IMR-90 (cell line): ENCODE results near the gene TRMT2A. TPM values are rescaled to one million over a fixed set of nuclear protein-coding genes. Genes with fewer than 3 reads are reported as not detected.

Experiments used
- ATAC-seq: fragments of 200-7000 bp; cut with Tn5 transposase; 2 replicates; pipeline ENCODE4 v1.9.1; 2020; ENCODE audit warnings: low read depth, mild to moderate bottlenecking, moderate library complexity
- BruUV-seq: library from RNA; stranded (reverse); fragments of 400-500 nt; replicated peaks from 2 replicates; lab custom pipeline; 2021; lab: Mats Ljungman, UMichigan
- CTCF ChIA-PET: fragments of 300-600 bp; formaldehyde crosslinking; extraction: SDS; loops from one replicate; lab custom pipeline; 2021; ENCODE audit warnings: antibody characterized with exemption; lab: Yijun Ruan, JAX
- POLR2A ChIA-PET: fragments of 300-600 bp; sonication (Branson Sonifier 250); formaldehyde crosslinking; loops from one replicate; lab custom pipeline; 2022; ENCODE audit warnings: antibody characterized with exemption; ENCODE audit not compliant: unreplicated experiment; lab: Charles Lee
- DNase-seq: peaks from one replicate; pipeline ENCODE4 v3.0.0; 2013
- H2AFZ ChIP-seq: replicated peaks from 2 replicates; pipeline ENCODE3; 2013; ENCODE audit warnings: low read length, mild to moderate bottlenecking; ENCODE audit not compliant: poor library complexity
- H2AK5ac ChIP-seq: 2 replicates; pipeline ENCODE4 v1.6.1; 2013; ENCODE audit warnings: low read depth, low read length, inconsistent platforms
- H2AK9ac ChIP-seq: replicated peaks from 2 replicates; pipeline ENCODE3; 2013; ENCODE audit warnings: mild to moderate bottlenecking, low read depth, low read length, moderate library complexity; ENCODE audit not compliant: poor library complexity
- H2BK120ac ChIP-seq: 2 replicates; pipeline ENCODE4 v1.6.1; 2013; ENCODE audit warnings: low read depth, low read length, inconsistent platforms
- H2BK15ac ChIP-seq: 3 replicates; pipeline ENCODE4 v1.6.1; 2013; ENCODE audit warnings: low read depth, low read length, inconsistent platforms
- H2BK20ac ChIP-seq: 2 replicates; pipeline ENCODE4 v1.6.1; 2013; ENCODE audit warnings: low read depth, mild to moderate bottlenecking, inconsistent platforms, low read length, moderate library complexity
- H2BK5ac ChIP-seq: 2 replicates; pipeline ENCODE4 v1.6.1; 2013; ENCODE audit warnings: mild to moderate bottlenecking, low read depth, low read length, inconsistent platforms; ENCODE audit not compliant: poor library complexity, severe bottlenecking
- H3K14ac ChIP-seq: replicated peaks from 2 replicates; pipeline ENCODE4 v1.6.1; 2013; ENCODE audit warnings: low read depth, low read length, inconsistent platforms
- H3K18ac ChIP-seq: 2 replicates; pipeline ENCODE4 v1.6.1; 2013; ENCODE audit warnings: low read depth, low read length, control low read depth
- H3K23ac ChIP-seq: 2 replicates; pipeline ENCODE4 v1.6.1; 2013; ENCODE audit warnings: low read depth, low read length, inconsistent platforms
- H3K27ac ChIP-seq: 2 replicates; pipeline ENCODE4 v1.5.1; 2013; ENCODE audit warnings: mild to moderate bottlenecking, control low read depth, low read length; ENCODE audit not compliant: insufficient read depth
- H3K27me3 ChIP-seq: 2 replicates; pipeline ENCODE4 v1.6.1; 2013; ENCODE audit warnings: low read length; ENCODE audit not compliant: control insufficient read depth, insufficient read depth
- H3K36me3 ChIP-seq: 2 replicates; pipeline ENCODE4 v1.6.1; 2013; ENCODE audit warnings: low read length, mixed read lengths; ENCODE audit not compliant: control insufficient read depth, insufficient read depth
- H3K4ac ChIP-seq: 2 replicates; pipeline ENCODE4 v1.6.1; 2013; ENCODE audit warnings: low read depth, low read length, inconsistent platforms
- H3K4me1 ChIP-seq: 2 replicates; pipeline ENCODE4 v1.6.1; 2013; ENCODE audit warnings: low read length, mixed read lengths; ENCODE audit not compliant: control insufficient read depth, insufficient read depth
- H3K4me2 ChIP-seq: 2 replicates; pipeline ENCODE4 v1.6.1; 2013; ENCODE audit warnings: low read depth, mild to moderate bottlenecking, control low read depth, low read length, moderate library complexity
- H3K4me3 ChIP-seq: 2 replicates; pipeline ENCODE4 v1.5.1; 2013; ENCODE audit warnings: low read depth, mild to moderate bottlenecking, control low read depth, low read length, moderate library complexity; ENCODE audit not compliant: insufficient read depth
- H3K56ac ChIP-seq: 2 replicates; pipeline ENCODE4 v1.6.1; 2013; ENCODE audit warnings: low read length, inconsistent platforms; ENCODE audit not compliant: insufficient read depth; ENCODE audit errors: extremely low read depth
- H3K79me1 ChIP-seq, 2 experiments: 2 replicates each; pipeline ENCODE4 v1.6.1; 2013; ENCODE audit warnings: low read length in 2 of 2, inconsistent platforms in 1 of 2, low read depth in 1 of 2
- H3K9ac ChIP-seq: 2 replicates; pipeline ENCODE4 v1.6.1; 2013; ENCODE audit warnings: low read depth, low read length, control low read depth
- H3K9me1 ChIP-seq: 2 replicates; pipeline ENCODE4 v1.6.1; 2013; ENCODE audit warnings: low read length, inconsistent platforms; ENCODE audit not compliant: insufficient read depth
- H3K9me3 ChIP-seq: 2 replicates; pipeline ENCODE4 v1.6.1; 2013; ENCODE audit warnings: low read length; ENCODE audit not compliant: control insufficient read depth, insufficient read depth
- H4K20me1 ChIP-seq: 2 replicates; pipeline ENCODE4 v1.6.1; 2013; ENCODE audit warnings: low read length, inconsistent platforms; ENCODE audit not compliant: insufficient read depth
- H4K5ac ChIP-seq: 2 replicates; pipeline ENCODE4 v1.6.1; 2013; ENCODE audit warnings: mild to moderate bottlenecking, low read depth, low read length, control low read depth
- H4K8ac ChIP-seq, 2 experiments: 2 replicates each; pipeline ENCODE4 v1.6.1; 2013; ENCODE audit warnings: low read depth in 2 of 2, low read length in 2 of 2, control low read depth in 1 of 2, inconsistent platforms in 1 of 2
- H4K91ac ChIP-seq: 2 replicates; pipeline ENCODE4 v1.6.1; 2013; ENCODE audit warnings: low read depth, low read length, inconsistent platforms; ENCODE audit not compliant: insufficient read depth
- BHLHE40 ChIP-seq: fragments of 150-350 bp; IDR thresholded peaks from 2 replicates; pipeline ENCODE4 v1.6.1; 2016; ENCODE audit warnings: mild to moderate bottlenecking, low read depth, low read length
- CEBPB ChIP-seq: IDR thresholded peaks from 2 replicates; pipeline ENCODE4 v1.6.1; 2012; ENCODE audit warnings: low read depth, low read length, improper control_type of control experiment
- CHD1 ChIP-seq: IDR thresholded peaks from 2 replicates; pipeline ENCODE4 v1.6.1; 2012; ENCODE audit warnings: low read depth, low read length, improper control_type of control experiment
- CTCF ChIP-seq: conservative IDR thresholded peaks from 2 replicates; pipeline ENCODE4 v1.5.1; 2012; ENCODE audit warnings: mild to moderate bottlenecking, low read depth, low read length, improper control_type of control experiment
- ELK1 ChIP-seq: fragments of 150-350 bp; IDR thresholded peaks from 2 replicates; pipeline ENCODE4 v1.6.1; 2016; ENCODE audit warnings: low read depth, mild to moderate bottlenecking, low read length, moderate library complexity, borderline replicate concordance
- FOS ChIP-seq: fragments of 150-350 bp; IDR thresholded peaks from 2 replicates; pipeline ENCODE4 v1.6.1; 2016; ENCODE audit warnings: low read depth, low read length
- MAFK ChIP-seq: IDR thresholded peaks from 2 replicates; pipeline ENCODE4 v1.6.1; 2012; ENCODE audit warnings: low read depth, low read length, improper control_type of control experiment
- MAZ ChIP-seq: IDR thresholded peaks from 2 replicates; pipeline ENCODE4 v1.6.1; 2012; ENCODE audit warnings: low read depth, mild to moderate bottlenecking, low read length, improper control_type of control experiment, moderate library complexity, borderline replicate concordance
- MXI1 ChIP-seq: IDR thresholded peaks from 2 replicates; pipeline ENCODE4 v1.6.1; 2012; ENCODE audit warnings: low read depth, mild to moderate bottlenecking, low read length, moderate library complexity, borderline replicate concordance
- NFE2L2 ChIP-seq: fragments of 150-350 bp; IDR thresholded peaks from 2 replicates; pipeline ENCODE4 v1.6.1; 2016; ENCODE audit warnings: low read depth, mild to moderate bottlenecking, low read length
- POLR2A ChIP-seq: IDR thresholded peaks from 2 replicates; pipeline ENCODE4 v1.6.1; 2012; ENCODE audit warnings: mild to moderate bottlenecking, low read depth, low read length
- RAD21 ChIP-seq: IDR thresholded peaks from 2 replicates; pipeline ENCODE4 v1.6.1; 2012; ENCODE audit warnings: low read length, improper control_type of control experiment
- RCOR1 ChIP-seq: IDR thresholded peaks from 2 replicates; pipeline ENCODE4 v1.6.1; 2012; ENCODE audit warnings: mild to moderate bottlenecking, low read length, improper control_type of control experiment; ENCODE audit not compliant: insufficient replicate concordance
- RFX5 ChIP-seq: IDR thresholded peaks from 2 replicates; pipeline ENCODE4 v1.8.0; 2012; ENCODE audit warnings: low read depth, mild to moderate bottlenecking, low read length, moderate library complexity
- SMC3 ChIP-seq: fragments of 150-350 bp; IDR thresholded peaks from 2 replicates; pipeline ENCODE4 v1.6.1; 2016; ENCODE audit warnings: low read depth, mild to moderate bottlenecking, antibody characterized with exemption, low read length, moderate library complexity
- USF2 ChIP-seq: fragments of 150-350 bp; IDR thresholded peaks from 2 replicates; pipeline ENCODE4 v1.6.1; 2017; ENCODE audit warnings: mild to moderate bottlenecking, antibody characterized with exemption, low read length, low read depth
- WGBS, 2 experiments: methylation state at CpG; one replicate each; pipeline versions ENCODE4 v1.1.5 to v1.1.7; 2013; ENCODE audit warnings: missing lambda C conversion rate in 2 of 2; ENCODE audit not compliant: insufficient read length in 1 of 2; ENCODE audit errors: extremely low coverage in 2 of 2; 5-methylcytosine and 5-hydroxymethylcytosine counted together
- dilution Hi-C: fragments of 300-500 bp; cut with HindIII; formaldehyde crosslinking; loops from one replicate; pipeline ENCODE4 v1.14.3; 2018; ENCODE audit warnings: low sequenced_read_pairs; ENCODE audit not compliant: unreplicated experiment
- in situ Hi-C: fragments of 300-500 bp; cut with MboI; formaldehyde crosslinking; loops from 3 replicates; pipeline ENCODE4 v1.14.3; 2019; ENCODE audit warnings: low sequenced_read_pairs, inconsistent platforms, mixed read lengths
- intact Hi-C: fragments of 100-400 bp; cut with micrococcal nuclease; formaldehyde crosslinking; loops from 2 replicates; pipeline ENCODE4 v1.10.0; 2022
- polyA plus RNA-seq, 3 experiments: library from polyadenylated mRNA; depleted of rRNA; stranded (reverse); fragments of >200 nt; gene quantifications; 2 replicates each; pipeline ENCODE4 v1.2.3, GENCODE V29; 2012; ENCODE audit warnings: low replicate concordance in 1 of 3
- total RNA-seq: library from RNA; depleted of rRNA; stranded (reverse); fragments of >200 nt; gene quantifications from 2 replicates; pipeline ENCODE4 v1.2.3, GENCODE V29; 2012

Gene TRMT2A
- total and polyA plus RNA-seq, 2 of the 4 experiments (the other 2 are of a cell fraction): 22.0 to 39.1 TPM

- Histone ChIP-seq H3K4ac (no peak overlapping the region), H3K4me2 (no peak overlapping the region), H3K4me3 (no peak overlapping the region), H3K27me3 (no peaks in the 10 kb centered on the region), H2AFZ (peak overlapping the region; percentile 39), H3K9me1 (peaks cover 12% of the 10 kb centered on the region), H4K91ac (no peak overlapping the region), H4K20me1 (peaks cover 79% of the 10 kb centered on the region), H3K9ac (no peak overlapping the region), H3K14ac (no peak overlapping the region), H3K18ac (no peak overlapping the region), H3K23ac (no peak overlapping the region), H2BK5ac (no peak overlapping the region), H4K5ac (no peak overlapping the region), H2BK20ac (no peak overlapping the region), H3K56ac (no peak overlapping the region), H3K4me1 (peaks cover 17% of the 10 kb centered on the region), H2AK5ac (no peak overlapping the region), H3K36me3 (peaks cover 6% of the 10 kb centered on the region), H4K8ac (no peak overlapping the region), H2BK15ac (no peak overlapping the region), H2BK120ac (no peak overlapping the region), H3K9me3 (no peaks in the 10 kb centered on the region), H3K27ac (no peak overlapping the region), H3K79me1 (peaks cover 20 to 89% of the 10 kb centered on the region in 2 experiments), H2AK9ac (no peak overlapping the region)
- dilution Hi-C loops: no loop called here
- ATAC-seq (no peak), DNase-seq (no peak)
- TF ChIP-seq USF2: no peak
- no peak for TF ChIP-seq BHLHE40
- no peak for TF ChIP-seq MAZ
- no peak for TF ChIP-seq RFX5
- TF ChIP-seq FOS: no peak
- TF ChIP-seq CHD1: no peak
- no peak for TF ChIP-seq SMC3
- no peak for TF ChIP-seq CEBPB
- TF ChIP-seq MXI1: no peak
- no peak for TF ChIP-seq NFE2L2
- no peak for TF ChIP-seq RAD21
- TF ChIP-seq MAFK: no peak
- no peak for TF ChIP-seq POLR2A
- TF ChIP-seq ELK1: no peak
- no peak for TF ChIP-seq RCOR1
- no peak for TF ChIP-seq CTCF
- ChIA-PET CTCF (no interaction called here), POLR2A (no interaction called here)
- intact Hi-C loops: no loop called here
- no TSS peak for BruUV-seq
- WGBS, 2 experiments: 90% methylated on average over 5 of the region's 5 CpGs; no CpG with 5 or more reads in 1 of the 2 experiments
- in situ Hi-C loops: no loop called here
Observed at GRCh38 chr22:20136603-20136873, 19.5 kb upstream of the TRMT2A start.
